Esophagus (tissue), 2 donors: Measurements from ENCODE around the gene C1QTNF8. TPM values are rescaled to one million over a fixed set of nuclear protein-coding genes. Genes with fewer than 3 reads are reported as not detected.

Experiments used
- H3K27ac ChIP-seq, 2 donors: one replicate each; pipeline ENCODE4 v1.5.1; 2013; ENCODE audit warnings: low read depth in 2 of 2, mild to moderate bottlenecking in 2 of 2, inconsistent platforms in 1 of 2, low read length in 1 of 2, moderate library complexity in 1 of 2
- H3K27me3 ChIP-seq, 2 donors: one replicate each; pipeline ENCODE4 v1.6.1; 2013; ENCODE audit warnings: low read length in 2 of 2, control low read depth in 1 of 2, mild to moderate bottlenecking in 1 of 2; ENCODE audit not compliant: insufficient read depth in 2 of 2, control insufficient read depth in 1 of 2
- H3K36me3 ChIP-seq, 2 donors: one replicate each; pipeline ENCODE4 v1.6.1; 2013; ENCODE audit warnings: low read length in 1 of 2; ENCODE audit not compliant: control insufficient read depth in 2 of 2, insufficient read depth in 2 of 2
- H3K4me1 ChIP-seq, 2 donors: one replicate each; pipeline ENCODE4 v1.6.1; 2013; ENCODE audit warnings: low read length in 1 of 2; ENCODE audit not compliant: control insufficient read depth in 2 of 2, insufficient read depth in 2 of 2
- H3K4me3 ChIP-seq, 2 donors: one replicate each; pipeline ENCODE4 v1.5.1; 2013; ENCODE audit warnings: low read length in 2 of 2, mild to moderate bottlenecking in 2 of 2, low read depth in 1 of 2, moderate library complexity in 1 of 2
- H3K9me3 ChIP-seq, 2 donors: one replicate each; pipeline ENCODE4 v1.6.1; 2013; ENCODE audit warnings: mild to moderate bottlenecking in 2 of 2, low read depth in 1 of 2, low read length in 1 of 2, moderate library complexity in 1 of 2; ENCODE audit not compliant: control insufficient read depth in 2 of 2, insufficient read depth in 1 of 2
- WGBS, 2 donors: extraction: QIAGEN DNeasy Blood & Tissue Kit; methylation state at CpG; one replicate each; pipeline ENCODE4 v1.1.7; 2013; 5-methylcytosine and 5-hydroxymethylcytosine counted together
- polyA plus RNA-seq, 2 donors: library from polyadenylated mRNA; stranded (reverse); fragments of 200-250 nt; gene quantifications; one replicate each; pipeline ENCODE4 v1.2.3, GENCODE V29; 2013
- donor health status: healthy with polysubstance abuse.
- donor health status: Bipolar disorder and iron deficiency.

Gene C1QTNF8
- polyA plus RNA-seq, 2 donors, result not detected

DNA sequence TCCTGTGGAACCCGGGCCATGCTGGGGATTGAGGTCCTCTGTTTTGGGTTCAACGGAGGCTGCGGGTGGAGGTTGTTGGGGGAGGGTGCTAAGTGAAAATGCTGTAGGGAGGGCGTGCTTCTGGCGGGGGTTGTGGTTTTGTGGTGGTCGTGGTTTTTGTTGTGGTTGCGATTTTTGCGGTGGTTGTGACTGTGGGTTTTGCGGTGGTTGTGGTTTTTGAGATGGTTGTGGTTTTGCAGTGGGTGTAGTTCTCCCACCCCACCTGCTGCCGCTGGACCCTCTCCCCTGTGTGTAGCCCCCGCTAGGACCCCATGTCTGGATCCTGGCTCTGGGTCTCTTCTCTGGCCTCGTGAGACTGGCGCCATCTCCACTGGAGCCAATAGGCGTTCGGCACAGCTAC is 28.4 kb downstream of the C1QTNF8 start:
- no peak overlapping the region for H3K4me3 ChIP-seq
- no peaks in the 10 kb centered on the region for H3K36me3 ChIP-seq
- WGBS, 2 donors, result 58 to 66% methylated on average over 15 of the region's 15 CpGs
- peaks cover 0 to 4% of the 10 kb centered on the region in 2 donors for H3K4me1 ChIP-seq
- H3K27me3 ChIP-seq, result peaks cover 0 to 11% of the 10 kb centered on the region in 2 donors
- H3K27ac ChIP-seq, result no peak overlapping the region
- peaks cover 0 to 2% of the 10 kb centered on the region in 2 donors for H3K9me3 ChIP-seq

DNA sequence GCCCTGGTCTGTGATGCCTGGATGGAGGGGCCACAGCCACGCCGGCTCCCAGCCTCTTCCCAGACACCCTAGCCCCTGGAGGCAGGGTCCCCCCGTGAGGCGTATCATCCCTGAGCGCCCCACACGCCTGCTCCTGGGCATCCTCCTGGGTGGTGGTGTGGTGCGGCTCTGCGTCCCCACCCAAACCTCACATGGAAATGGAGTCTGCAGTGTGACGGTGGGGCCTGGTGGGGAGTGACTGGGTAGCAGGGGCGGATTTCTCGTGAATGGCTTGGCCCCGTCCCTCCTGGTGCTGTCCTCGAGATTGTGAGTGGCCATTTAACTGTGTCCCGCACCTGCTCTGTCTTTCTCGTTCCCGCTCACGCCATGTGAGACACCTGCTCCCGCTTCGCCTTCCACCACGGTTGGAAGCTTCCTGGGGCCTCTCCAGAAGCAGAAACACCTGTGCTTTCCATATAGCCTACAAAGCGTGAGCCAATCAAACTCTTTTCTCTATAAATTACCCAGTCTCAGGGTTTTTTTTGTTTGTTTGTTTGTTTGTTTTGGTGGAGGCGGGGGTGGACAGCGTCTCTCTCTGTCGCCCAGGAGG is 29.4 kb downstream of the C1QTNF8 start:
- Histone ChIP-seq H3K9me3 (peaks cover 0 to 2% of the 10 kb centered on the region in 2 donors), H3K27ac (no peak overlapping the region), H3K27me3 (peaks cover 0 to 8% of the 10 kb centered on the region in 2 donors), H3K36me3 (no peaks in the 10 kb centered on the region), H3K4me1 (no peaks in the 10 kb centered on the region), H3K4me3 (no peak overlapping the region)
- WGBS, 2 donors, result 44 to 56% methylated on average over 24 of the region's 24 CpGs

DNA sequence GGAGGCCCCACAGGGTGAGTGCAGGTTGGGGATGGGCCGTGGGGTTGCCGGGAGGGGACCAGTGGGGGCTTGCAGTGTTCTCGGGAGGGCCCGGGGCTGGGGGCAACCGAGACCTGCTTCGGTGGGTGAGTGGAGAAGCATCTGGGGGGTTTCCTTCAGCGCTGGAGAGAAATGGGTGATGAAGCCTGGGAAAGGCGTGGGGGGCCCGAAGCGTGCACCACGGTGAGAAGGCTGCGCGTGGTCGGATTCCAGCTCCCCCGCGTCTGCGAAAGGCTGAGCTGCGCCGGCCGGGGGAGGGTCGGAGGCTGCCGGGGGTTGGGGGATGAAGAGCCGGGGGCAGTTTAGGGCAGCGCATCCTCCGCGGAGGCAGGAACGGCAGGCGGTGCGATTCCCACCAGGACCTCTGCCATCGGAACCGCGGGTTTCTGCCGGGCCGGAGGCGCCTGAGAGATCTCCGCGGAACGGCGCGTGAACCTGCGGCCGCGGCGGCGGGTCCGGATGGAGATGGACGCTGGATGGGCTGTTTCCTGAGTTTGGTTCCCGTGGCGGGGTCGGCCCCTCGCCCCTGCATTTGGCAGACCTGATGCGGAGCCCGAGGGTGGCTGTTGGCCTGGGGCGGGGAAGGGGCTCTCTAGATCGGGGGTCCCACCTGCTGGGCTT is 30.4 kb downstream of the C1QTNF8 start:
- Histone ChIP-seq H3K9me3 (peaks cover 0 to 2% of the 10 kb centered on the region in 2 donors), H3K27me3 (peaks cover 0 to 5% of the 10 kb centered on the region in 2 donors), H3K4me3 (no peak overlapping the region), H3K36me3 (no peaks in the 10 kb centered on the region), H3K4me1 (no peaks in the 10 kb centered on the region), H3K27ac (no peak overlapping the region)
- WGBS, 2 donors, result 27 to 31% methylated on average over 40 to 55 of the region's 55 CpGs

DNA sequence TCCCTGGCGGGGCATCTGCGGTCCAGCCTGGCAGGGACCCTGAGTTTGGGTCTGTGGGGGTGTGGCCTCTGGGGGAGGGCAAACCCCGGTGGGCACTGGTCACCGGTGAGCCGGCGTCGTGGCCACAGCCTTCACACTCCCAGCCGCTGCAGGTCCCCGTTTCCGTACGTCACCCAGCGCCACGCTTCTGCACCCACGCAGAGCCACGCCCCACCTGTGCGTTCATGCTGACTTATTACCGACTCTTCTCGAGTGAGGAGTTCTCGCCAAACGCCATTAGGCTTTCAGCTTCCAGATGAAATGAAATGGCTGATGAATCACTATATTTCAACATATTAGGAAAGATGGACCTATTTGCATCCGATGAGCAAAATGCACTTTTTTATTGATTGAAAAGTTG is 32.3 kb downstream of the C1QTNF8 start:
- peaks cover 0 to 5% of the 10 kb centered on the region in 2 donors for H3K27me3 ChIP-seq

DNA sequence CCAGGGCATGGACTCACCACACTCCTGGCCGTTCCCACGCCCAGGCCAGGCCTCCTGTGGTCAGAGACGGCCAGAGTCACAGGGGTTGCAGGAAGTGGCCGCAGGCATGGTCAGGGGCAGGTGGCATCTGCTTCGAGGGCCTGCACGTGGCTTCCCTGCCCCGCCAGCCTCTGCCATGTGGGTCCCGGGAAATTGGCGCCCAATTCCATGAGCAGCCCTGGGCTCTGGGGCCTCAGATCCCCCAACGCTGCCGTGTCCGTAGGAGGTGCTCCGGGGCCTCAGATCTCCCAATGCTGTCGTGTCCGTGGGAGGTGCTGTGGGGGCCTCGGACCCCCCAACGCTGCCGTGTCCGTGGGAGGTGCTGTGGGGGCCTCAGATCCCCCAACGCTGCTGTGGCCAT is 33.1 kb downstream of the C1QTNF8 start:
- H3K27ac ChIP-seq, result no peak overlapping the region
- WGBS, 2 donors, result 67% methylated on average over 20 of the region's 20 CpGs
- H3K4me1 ChIP-seq, result no peaks in the 10 kb centered on the region
- H3K9me3 ChIP-seq, result peaks cover 0 to 3% of the 10 kb centered on the region in 2 donors
- H3K27me3 ChIP-seq, result peaks cover 0 to 5% of the 10 kb centered on the region in 2 donors
- no peaks in the 10 kb centered on the region for H3K36me3 ChIP-seq
- H3K4me3 ChIP-seq, result no peak overlapping the region

More for the DNA sequence above, 32.3 kb downstream of the C1QTNF8 start:
- no peaks in the 10 kb centered on the region for H3K4me1 ChIP-seq
- peaks cover 0 to 2% of the 10 kb centered on the region in 2 donors for H3K9me3 ChIP-seq
- H3K27ac ChIP-seq, result no peak overlapping the region
- 65 to 66% methylated on average over 21 of the region's 21 CpGs for WGBS, 2 donors
- H3K4me3 ChIP-seq, result no peak overlapping the region
- H3K36me3 ChIP-seq, result no peaks in the 10 kb centered on the region

DNA sequence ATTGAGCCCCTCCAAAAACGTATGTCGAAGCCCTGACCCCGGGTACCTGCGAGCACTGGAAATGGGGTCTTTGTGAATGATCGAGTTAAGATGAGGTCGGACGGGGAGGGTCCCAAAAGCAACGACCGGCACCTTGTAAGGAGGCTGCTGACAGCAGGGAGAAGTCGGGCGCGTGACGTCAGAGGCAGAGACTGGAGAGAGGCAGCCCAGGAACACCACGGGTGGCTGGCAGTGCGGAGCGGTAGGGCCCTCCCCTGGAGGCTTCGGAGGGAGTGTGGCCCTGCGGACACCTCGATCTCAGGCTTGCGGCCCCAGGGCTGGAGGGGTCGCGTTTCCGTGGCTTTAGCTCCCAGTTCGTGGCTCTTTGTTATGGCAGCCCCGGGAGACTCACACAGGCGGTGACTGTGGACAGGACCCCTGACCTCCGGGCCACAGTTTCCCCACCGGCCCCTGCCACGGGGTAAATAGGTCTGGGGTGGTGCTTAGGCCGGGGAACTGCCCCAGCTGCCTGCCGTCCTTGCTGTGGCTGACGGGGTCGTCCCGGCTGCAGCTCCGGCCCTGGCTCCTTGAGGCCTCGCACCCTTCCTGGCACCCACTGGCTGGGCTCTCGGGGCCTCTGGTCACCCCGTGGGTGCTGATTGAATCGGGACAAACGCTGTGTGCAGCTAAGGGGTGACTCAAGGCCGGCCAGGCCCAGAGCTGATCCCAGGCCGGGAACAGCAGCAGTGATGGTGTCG is 34.1 kb downstream of the C1QTNF8 start:
- no peak overlapping the region for H3K4me3 ChIP-seq
- H3K9me3 ChIP-seq, result peaks cover 0 to 3% of the 10 kb centered on the region in 2 donors
- WGBS, 2 donors, result 81 to 82% methylated on average over 42 to 43 of the region's 43 CpGs
- H3K4me1 ChIP-seq, result no peaks in the 10 kb centered on the region
- no peak overlapping the region for H3K27ac ChIP-seq
- peaks cover 0 to 5% of the 10 kb centered on the region in 2 donors for H3K27me3 ChIP-seq
- H3K36me3 ChIP-seq, result no peaks in the 10 kb centered on the region

DNA sequence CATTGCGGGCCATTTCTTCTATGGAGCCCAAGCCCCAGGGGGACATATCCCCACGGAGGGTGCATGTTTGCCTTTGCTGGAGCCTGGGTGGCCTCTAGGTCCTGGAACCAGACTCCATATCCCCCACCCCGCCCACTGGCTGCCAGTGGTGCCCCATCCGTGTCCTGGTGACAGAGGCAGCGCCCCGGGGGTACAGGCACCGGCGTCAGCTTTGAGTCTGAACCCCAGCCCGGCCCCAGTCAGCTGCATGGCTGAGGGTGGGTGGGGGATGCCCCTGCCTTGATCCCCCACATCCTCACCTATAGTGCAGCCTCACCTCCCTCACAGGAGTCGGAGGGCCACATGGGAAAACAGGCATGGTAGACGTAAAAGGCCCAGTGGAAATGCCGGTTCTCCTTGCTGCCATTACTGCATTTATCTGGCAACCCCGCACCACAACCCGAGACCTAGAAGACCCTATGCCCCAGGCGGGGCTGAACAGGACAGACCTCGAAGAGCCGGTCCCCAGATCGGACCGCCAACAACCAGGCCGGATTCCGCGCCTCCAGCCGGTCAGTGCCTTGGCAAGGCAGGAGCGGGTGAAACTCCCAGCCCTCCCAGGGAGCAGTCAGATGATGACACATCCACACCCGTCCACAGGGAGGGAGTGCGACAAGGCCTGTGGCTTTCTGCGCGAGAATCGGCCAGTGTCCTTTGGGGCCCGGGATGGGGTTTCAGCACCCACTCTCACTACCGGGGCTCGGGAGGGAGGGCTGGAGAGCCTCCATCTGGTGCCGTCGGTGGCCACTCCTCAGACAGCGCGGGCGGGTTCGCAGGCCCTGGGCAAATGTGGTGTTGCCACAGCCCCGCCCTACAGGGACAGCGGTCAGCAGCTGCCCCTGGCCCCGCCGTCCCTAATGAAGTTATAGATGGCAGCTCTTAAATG is 35.4 kb downstream of the C1QTNF8 start:
- 72 to 75% methylated on average over 42 of the region's 42 CpGs for WGBS, 2 donors
- H3K27me3 ChIP-seq, result peaks cover 0 to 2% of the 10 kb centered on the region in 2 donors
- H3K4me1 ChIP-seq, result no peaks in the 10 kb centered on the region
- H3K4me3 ChIP-seq, result no peak overlapping the region
- H3K27ac ChIP-seq, result no peak overlapping the region
- H3K9me3 ChIP-seq, result peaks cover 0 to 3% of the 10 kb centered on the region in 2 donors
- H3K36me3 ChIP-seq, result no peaks in the 10 kb centered on the region

DNA sequence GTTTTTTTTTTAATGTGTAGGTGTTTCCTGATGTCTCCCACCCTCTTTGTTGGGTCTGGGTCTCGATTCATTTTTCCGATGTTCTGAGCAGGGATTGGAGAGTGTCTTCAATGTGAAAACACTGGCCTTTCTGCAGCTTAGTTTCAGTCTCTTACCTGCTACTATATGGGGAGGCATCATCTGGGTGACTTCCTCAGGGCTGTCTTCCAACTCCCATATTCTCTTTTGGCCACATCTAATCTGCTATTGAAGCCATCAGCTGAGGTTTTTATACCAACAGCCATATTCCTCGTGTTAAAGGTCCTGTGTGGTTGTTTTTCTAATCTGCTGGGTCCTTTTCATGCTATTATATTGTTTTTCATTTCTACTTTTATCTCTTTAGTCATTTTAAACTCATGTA is 36.7 kb downstream of the C1QTNF8 start:
- H3K27ac ChIP-seq, result no peak overlapping the region
- no peak overlapping the region for H3K4me3 ChIP-seq
- peaks cover 0 to 3% of the 10 kb centered on the region in 2 donors for H3K9me3 ChIP-seq
- no peaks in the 10 kb centered on the region for H3K36me3 ChIP-seq
- no peaks in the 10 kb centered on the region for H3K4me1 ChIP-seq
- H3K27me3 ChIP-seq, result no peaks in the 10 kb centered on the region
- WGBS, 2 donors, result 88 to 89% methylated on average over 3 of the region's 3 CpGs

DNA sequence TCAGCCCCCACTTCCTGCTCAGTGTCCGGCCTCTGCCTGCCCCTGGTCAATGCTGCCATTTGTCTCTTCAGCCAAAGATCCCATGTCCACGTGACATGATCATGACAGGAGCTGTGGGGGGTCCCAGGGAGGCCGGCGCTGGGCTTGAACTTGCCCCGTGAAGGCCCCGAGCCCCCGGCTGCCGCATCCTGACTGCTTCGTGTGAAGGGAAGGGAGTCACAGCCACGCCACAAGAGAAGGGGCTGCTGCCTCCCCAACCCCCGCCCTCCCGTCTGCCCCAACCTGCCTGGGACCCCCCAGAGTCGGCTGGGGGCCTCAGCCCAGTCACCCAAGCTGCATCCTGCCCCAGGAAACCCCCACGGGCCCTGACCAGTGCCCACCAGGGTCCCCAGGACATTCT is 37.8 kb downstream of the C1QTNF8 start:
- Histone ChIP-seq H3K27me3 (no peaks in the 10 kb centered on the region), H3K4me3 (no peak overlapping the region), H3K4me1 (no peaks in the 10 kb centered on the region), H3K27ac (no peak overlapping the region), H3K36me3 (no peaks in the 10 kb centered on the region), H3K9me3 (peaks cover 0 to 3% of the 10 kb centered on the region in 2 donors)
- WGBS, 2 donors, result 47 to 50% methylated on average over 12 to 14 of the region's 14 CpGs
